Loucy (cell line): Measurements from ENCODE around the gene GLMP.

Source experiments
- H2AFZ ChIP-seq: fragments of 200-600 bp; sonication (generic); 2 replicates; pipeline ENCODE4 v1.6.0; 2016; ENCODE audit warnings: antibody characterized with exemption, mild to moderate bottlenecking, low read length, moderate library complexity
- H3F3A ChIP-seq: fragments of 200-600 bp; 2 replicates; pipeline ENCODE4 v1.6.0; 2016; ENCODE audit warnings: antibody characterized with exemption, low read depth, mild to moderate bottlenecking
- H3K27me3 ChIP-seq: fragments of 200-600 bp; sonication (generic); 2 replicates; pipeline ENCODE4 v1.6.1; 2014; ENCODE audit warnings: low read length, mild to moderate bottlenecking; ENCODE audit not compliant: insufficient read depth, poor library complexity, severe bottlenecking
- H3K36me3 ChIP-seq: fragments of 200-600 bp; sonication (generic); 2 replicates; pipeline ENCODE4 v1.6.1; 2016; ENCODE audit warnings: low read length; ENCODE audit not compliant: insufficient read depth
- H3K4me1 ChIP-seq: fragments of 200-600 bp; sonication (generic); 2 replicates; pipeline ENCODE4 v1.5.1; 2014; ENCODE audit warnings: low read length, mild to moderate bottlenecking; ENCODE audit not compliant: insufficient read depth, poor library complexity, severe bottlenecking
- H3K4me2 ChIP-seq: fragments of 200-600 bp; sonication (generic); 2 replicates; pipeline ENCODE4 v1.6.0; 2014; ENCODE audit warnings: antibody characterized with exemption, low read length, low read depth, mild to moderate bottlenecking; ENCODE audit not compliant: poor library complexity, severe bottlenecking
- H3K4me3 ChIP-seq: fragments of 200-600 bp; sonication (generic); 2 replicates; pipeline ENCODE4 v1.5.1; 2014; ENCODE audit warnings: low read length, mild to moderate bottlenecking, mixed read lengths; ENCODE audit not compliant: poor library complexity, severe bottlenecking
- H3K79me2 ChIP-seq: fragments of 200-600 bp; sonication (generic); 2 replicates; pipeline ENCODE4 v1.6.1; 2014; ENCODE audit warnings: low read length; ENCODE audit not compliant: insufficient read depth
- H3K9ac ChIP-seq: fragments of 200-600 bp; sonication (generic); 2 replicates; pipeline ENCODE4 v1.6.0; 2014; ENCODE audit warnings: mild to moderate bottlenecking, low read depth, low read length, moderate library complexity; ENCODE audit not compliant: poor library complexity, severe bottlenecking
- H3K9me2 ChIP-seq: fragments of 200-600 bp; sonication (generic); replicated peaks from 2 replicates; pipeline ENCODE4 v1.6.1; 2016; ENCODE audit warnings: low read depth, low read length, mixed read lengths
- H3K9me3 ChIP-seq: fragments of 200-600 bp; sonication (generic); 2 replicates; pipeline ENCODE4 v1.6.1; 2014; ENCODE audit warnings: mild to moderate bottlenecking, antibody characterized with exemption, low read length, low read depth; ENCODE audit not compliant: insufficient read depth
- H4K20me1 ChIP-seq: fragments of 200-600 bp; sonication (generic); 2 replicates; pipeline ENCODE4 v1.6.0; 2014; ENCODE audit warnings: antibody characterized with exemption, low read length, mild to moderate bottlenecking; ENCODE audit not compliant: insufficient read depth, poor library complexity, severe bottlenecking
- EZH2phosphoT487 ChIP-seq: fragments of 200-600 bp; IDR thresholded peaks from 2 replicates; pipeline ENCODE4 v1.6.1; 2018; ENCODE audit warnings: antibody characterized with exemption, mild to moderate bottlenecking, moderate library complexity, borderline replicate concordance
- TF ChIP-seq, protein P1 (sequence below): fragments of 200-600 bp; sonication (generic); conservative IDR thresholded peaks from 2 replicates; pipeline ENCODE4 v1.5.1; 2014; ENCODE audit warnings: mild to moderate bottlenecking, antibody characterized with exemption, low read length

The GLMP gene

DNA sequence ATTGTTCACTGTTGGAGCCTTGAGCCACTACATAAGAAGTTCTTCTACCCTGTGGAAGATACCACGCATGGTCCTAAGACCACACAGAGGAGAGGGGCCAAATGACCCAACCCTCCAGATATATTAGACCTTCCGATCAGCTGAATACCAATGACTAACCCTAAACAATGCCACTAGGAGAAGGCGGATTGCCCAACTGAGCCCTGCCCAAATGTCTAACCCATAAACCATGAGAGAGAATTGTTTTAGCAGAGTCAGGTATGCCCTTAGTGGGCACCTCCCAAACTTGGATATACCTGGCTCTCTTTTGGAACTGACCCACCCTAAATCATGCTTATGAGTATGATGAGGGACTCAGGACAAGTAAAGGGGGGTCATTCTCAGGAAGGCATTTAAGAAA, 25.2 kb downstream of the GLMP start:
- Histone ChIP-seq H3K9me3 (no peaks in the 10 kb centered on the region), H3K4me2 (no peak overlapping the region), H3F3A (no peaks in the 10 kb centered on the region), H2AFZ (no peak overlapping the region), H3K79me2 (no peaks in the 10 kb centered on the region), H3K4me1 (no peaks in the 10 kb centered on the region), H3K9ac (no peak overlapping the region), H3K4me3 (no peak overlapping the region), H4K20me1 (no peaks in the 10 kb centered on the region), H3K9me2 (no peaks in the 10 kb centered on the region), H3K36me3 (peaks cover 87% of the 10 kb centered on the region), H3K27me3 (no peaks in the 10 kb centered on the region)
- TF ChIP-seq, protein P1, sequence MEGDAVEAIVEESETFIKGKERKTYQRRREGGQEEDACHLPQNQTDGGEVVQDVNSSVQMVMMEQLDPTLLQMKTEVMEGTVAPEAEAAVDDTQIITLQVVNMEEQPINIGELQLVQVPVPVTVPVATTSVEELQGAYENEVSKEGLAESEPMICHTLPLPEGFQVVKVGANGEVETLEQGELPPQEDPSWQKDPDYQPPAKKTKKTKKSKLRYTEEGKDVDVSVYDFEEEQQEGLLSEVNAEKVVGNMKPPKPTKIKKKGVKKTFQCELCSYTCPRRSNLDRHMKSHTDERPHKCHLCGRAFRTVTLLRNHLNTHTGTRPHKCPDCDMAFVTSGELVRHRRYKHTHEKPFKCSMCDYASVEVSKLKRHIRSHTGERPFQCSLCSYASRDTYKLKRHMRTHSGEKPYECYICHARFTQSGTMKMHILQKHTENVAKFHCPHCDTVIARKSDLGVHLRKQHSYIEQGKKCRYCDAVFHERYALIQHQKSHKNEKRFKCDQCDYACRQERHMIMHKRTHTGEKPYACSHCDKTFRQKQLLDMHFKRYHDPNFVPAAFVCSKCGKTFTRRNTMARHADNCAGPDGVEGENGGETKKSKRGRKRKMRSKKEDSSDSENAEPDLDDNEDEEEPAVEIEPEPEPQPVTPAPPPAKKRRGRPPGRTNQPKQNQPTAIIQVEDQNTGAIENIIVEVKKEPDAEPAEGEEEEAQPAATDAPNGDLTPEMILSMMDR, result no peak
- TF ChIP-seq EZH2phosphoT487, result no peak

DNA sequence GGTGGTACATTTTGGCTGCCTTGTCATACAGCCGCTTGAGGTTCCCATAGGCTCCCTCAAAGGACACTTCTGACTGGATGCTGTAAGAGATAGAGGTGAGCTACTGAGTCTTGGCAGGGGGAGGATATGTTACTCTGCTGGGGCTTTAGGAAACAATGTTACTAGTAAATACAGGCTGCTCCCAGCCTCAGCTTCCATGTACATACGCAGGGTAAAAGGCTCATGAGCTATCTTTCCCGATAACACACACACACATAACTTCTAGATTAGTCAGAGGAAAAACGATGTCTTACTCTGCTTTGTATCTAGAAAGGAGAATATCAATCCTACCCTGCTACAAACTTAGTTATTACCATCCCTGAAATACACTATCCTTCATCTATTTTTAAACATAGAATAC, 27.1 kb downstream of the GLMP start:
- H2AFZ ChIP-seq, result no peak overlapping the region
- H3K4me3 ChIP-seq, result no peak overlapping the region
- H3K27me3 ChIP-seq, result no peaks in the 10 kb centered on the region
- no peaks in the 10 kb centered on the region for H4K20me1 ChIP-seq
- TF ChIP-seq, protein P1, result no peak
- no peak for TF ChIP-seq EZH2phosphoT487
- H3K4me1 ChIP-seq, result no peaks in the 10 kb centered on the region
- peaks cover 83% of the 10 kb centered on the region for H3K36me3 ChIP-seq
- H3K4me2 ChIP-seq, result no peak overlapping the region
- no peaks in the 10 kb centered on the region for H3K79me2 ChIP-seq
- H3K9me3 ChIP-seq, result no peaks in the 10 kb centered on the region
- no peaks in the 10 kb centered on the region for H3K9me2 ChIP-seq
- no peak overlapping the region for H3K9ac ChIP-seq
- H3F3A ChIP-seq, result no peaks in the 10 kb centered on the region

DNA sequence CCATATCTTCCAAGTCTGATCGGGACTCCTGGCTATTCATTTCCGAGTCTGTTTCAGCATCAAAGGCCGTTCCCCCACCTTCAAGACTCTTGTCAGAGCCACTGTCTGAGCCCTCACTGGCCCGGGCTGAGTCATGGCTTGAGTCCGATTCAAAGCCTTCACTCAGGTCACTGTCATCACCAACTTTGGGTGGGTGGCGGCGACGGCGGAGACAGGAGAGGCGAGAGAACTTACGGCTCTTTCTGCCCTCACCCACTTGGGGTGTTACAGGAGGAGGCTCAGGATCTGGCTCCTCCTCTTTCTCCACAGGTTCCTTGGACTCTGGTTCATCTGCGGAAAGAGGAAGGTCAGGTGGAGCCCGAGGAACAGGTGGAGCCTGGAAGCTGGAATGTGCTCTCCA, 29.4 kb downstream of the GLMP start:
- Histone ChIP-seq H3K27me3 (no peaks in the 10 kb centered on the region), H2AFZ (no peak overlapping the region), H3K9me3 (no peaks in the 10 kb centered on the region), H3F3A (no peaks in the 10 kb centered on the region), H3K79me2 (no peaks in the 10 kb centered on the region), H3K4me3 (no peak overlapping the region), H3K9ac (no peak overlapping the region), H3K4me2 (no peak overlapping the region), H4K20me1 (no peaks in the 10 kb centered on the region), H3K4me1 (no peaks in the 10 kb centered on the region), H3K36me3 (peaks cover 77% of the 10 kb centered on the region; the same call in 1 of the 2 replicates), H3K9me2 (no peaks in the 10 kb centered on the region)
- no peak for TF ChIP-seq EZH2phosphoT487
- TF ChIP-seq, protein P1, result no peak
